ENCODE data around the gene DCN. TPM values are rescaled to one million over a fixed set of nuclear protein-coding genes. Genes with fewer than 3 reads are reported as not detected.

The DCN gene
- total RNA-seq, 2 donors from 2014 or later = 301 to 314 TPM

GRCh38 chr12:91204421-91204820 is 21.8 kb upstream of the DCN start:
- intact Hi-C loops (cut with DNase I) = no loop called here
- H3K9me3 ChIP-seq = no peaks in the 10 kb centered on the region
- no peak overlapping the region for H3K4me3 ChIP-seq
- H3K36me3 ChIP-seq (replicated peaks in 1 of 2; ENCODE audit: insufficient read depth in 1 of 2, low read depth in 2 of 2) = no peaks in the 10 kb centered on the region
- no peak for ATAC-seq
- no peaks in the 10 kb centered on the region for H3K4me1 ChIP-seq
- TF ChIP-seq POLR2A (IDR thresholded peaks at IDR 0.05) = no peak
- no peak for DNase-seq
- no peak overlapping the region for H3K27ac ChIP-seq
- 75 to 78% methylated on average over 4 of the region's 4 CpGs for WGBS, 2 donors
- H3K27me3 ChIP-seq = no peaks in the 10 kb centered on the region

GRCh38 chr12:91203610-91204009 is 21.0 kb upstream of the DCN start:
- no peak for ATAC-seq
- no peaks in the 10 kb centered on the region for H3K36me3 ChIP-seq (replicated peaks in 1 of 2; ENCODE audit: insufficient read depth in 1 of 2, low read depth in 2 of 2)
- H3K9me3 ChIP-seq = no peaks in the 10 kb centered on the region
- no peak for DNase-seq
- no peak overlapping the region for H3K27ac ChIP-seq
- intact Hi-C loops (cut with DNase I) = no loop called here
- no peak overlapping the region for H3K4me3 ChIP-seq
- no peaks in the 10 kb centered on the region for H3K27me3 ChIP-seq
- WGBS, 2 donors = 54 to 56% methylated on average over 3 of the region's 3 CpGs
- TF ChIP-seq CTCF (IDR thresholded peaks at IDR 0.05) = no peak
- no peak for TF ChIP-seq POLR2A (IDR thresholded peaks at IDR 0.05)
- no peaks in the 10 kb centered on the region for H3K4me1 ChIP-seq

GRCh38 chr12:91202390-91202789 is 19.8 kb upstream of the DCN start:
- Histone ChIP-seq H3K9me3 (no peaks in the 10 kb centered on the region), H3K36me3 (replicated peaks in 1 of 2; ENCODE audit: insufficient read depth in 1 of 2, low read depth in 2 of 2) (no peaks in the 10 kb centered on the region), H3K4me3 (no peak overlapping the region), H3K27ac (no peak overlapping the region), H3K4me1 (no peaks in the 10 kb centered on the region), H3K27me3 (no peaks in the 10 kb centered on the region)
- TF ChIP-seq POLR2A (IDR thresholded peaks at IDR 0.05) (no peak), CTCF (IDR thresholded peaks at IDR 0.05) (no peak)
- 87 to 92% methylated on average over 1 of the region's 1 CpG for WGBS, 2 donors
- intact Hi-C loops (cut with DNase I) = no loop called here
- DNase-seq (no peak), ATAC-seq (no peak)

- H3K36me3 ChIP-seq (replicated peaks in 1 of 2; ENCODE audit: insufficient read depth in 1 of 2, low read depth in 2 of 2) = no peaks in the 10 kb centered on the region
- TF ChIP-seq CTCF (IDR thresholded peaks at IDR 0.05) (no peak), POLR2A (IDR thresholded peaks at IDR 0.05) (no peak)
- 93 to 97% methylated on average over 1 of the region's 1 CpG for WGBS, 2 donors
- peaks cover 0 to 10% (median 0%) of the 10 kb centered on the region in 3 donors for H3K9me3 ChIP-seq
- no peaks in the 10 kb centered on the region for H3K4me1 ChIP-seq
- H3K27me3 ChIP-seq = no peaks in the 10 kb centered on the region
- ATAC-seq (no peak), DNase-seq (no peak)
- H3K27ac ChIP-seq = no peak overlapping the region
- intact Hi-C loops (cut with DNase I) = no loop called here
- no peak overlapping the region for H3K4me3 ChIP-seq
Measured at GRCh38 chr12:91196436-91196835, 13.8 kb upstream of the DCN start.

GRCh38 chr12:91194500-91194899 is 11.9 kb upstream of the DCN start:
- DNase-seq (no peak), ATAC-seq (no peak)
- intact Hi-C loops (cut with DNase I) = no loop called here
- Histone ChIP-seq H3K27me3 (no peaks in the 10 kb centered on the region), H3K4me1 (no peaks in the 10 kb centered on the region), H3K4me3 (no peak overlapping the region), H3K36me3 (replicated peaks in 1 of 2; ENCODE audit: insufficient read depth in 1 of 2, low read depth in 2 of 2) (no peaks in the 10 kb centered on the region), H3K27ac (no peak overlapping the region), H3K9me3 (peaks cover 0 to 10% (median 0%) of the 10 kb centered on the region in 3 donors)
- 38 to 39% methylated on average over 2 of the region's 2 CpGs for WGBS, 2 donors
- no peak for TF ChIP-seq POLR2A (IDR thresholded peaks at IDR 0.05)
- no peak for TF ChIP-seq CTCF (IDR thresholded peaks at IDR 0.05)
